Sigmoid colon (tissue), 7 donors: ENCODE measurements around the gene RDH5. TPM values are rescaled to one million over a fixed set of nuclear protein-coding genes. Genes with fewer than 3 reads are reported as not detected.

Source experiments
- DNase-seq: peaks from one replicate; pipeline ENCODE4 v3.0.0-alpha.2; 2019
- H3K27ac ChIP-seq, 4 donors: fragments of 200-600 bp; sonication (generic); one replicate each; pipeline ENCODE4 v1.5.1; 2016 to 2019; ENCODE audit warnings: mild to moderate bottlenecking in 1 of 4
- H3K27me3 ChIP-seq, 3 donors: fragments of 200-600 bp; sonication (generic); one replicate each; pipeline ENCODE4 v1.5.1; 2019; ENCODE audit warnings: mild to moderate bottlenecking in 1 of 3
- H3K36me3 ChIP-seq, 4 donors: fragments of 200-600 bp; sonication (generic); one replicate each; pipeline ENCODE4 v1.5.1; 2016 to 2019
- H3K4me1 ChIP-seq, 4 donors: fragments of 200-600 bp; sonication (generic); one replicate each; pipeline ENCODE4 v1.5.1; 2017 to 2019
- H3K4me3 ChIP-seq, 4 donors: fragments of 200-600 bp; sonication (generic); one replicate each; pipeline ENCODE4 v1.5.1; 2017 to 2019; ENCODE audit warnings: mild to moderate bottlenecking in 2 of 4, moderate library complexity in 1 of 4
- H3K9me3 ChIP-seq, 4 donors: fragments of 200-600 bp in 3 of 4; sonication (generic) in 3 of 4; one replicate each; pipeline versions ENCODE4 v1.5.1 to v1.6.1; 2013 to 2019
- CTCF ChIP-seq, 4 experiments: fragments of 450-650 bp in 3 of 4; fragments of 200-600 bp in 1 of 4; IDR thresholded peaks; one replicate each; pipeline ENCODE4 v1.5.1; 2016 to 2019; ENCODE audit warnings: antibody characterized with exemption in 4 of 4, mild to moderate bottlenecking in 3 of 4, moderate library complexity in 2 of 4
- EP300 ChIP-seq, 4 donors: sonication (generic); formaldehyde crosslinking; IDR thresholded peaks; one replicate each; pipeline ENCODE4 v1.6.1; 2017; ENCODE audit warnings: antibody characterized with exemption in 4 of 4
- POLR2A ChIP-seq, 2 donors: fragments of 450-650 bp; IDR thresholded peaks; one replicate each; pipeline ENCODE4 v1.6.1; 2016; ENCODE audit warnings: antibody characterized with exemption in 2 of 2, mild to moderate bottlenecking in 2 of 2, moderate library complexity in 2 of 2
- POLR2AphosphoS5 ChIP-seq, 4 donors: sonication (generic); formaldehyde crosslinking; IDR thresholded peaks; one replicate each; pipeline ENCODE4 v1.6.1; 2017; ENCODE audit warnings: antibody characterized with exemption in 4 of 4
- WGBS, 2 donors: extraction: QIAGEN DNeasy Blood & Tissue Kit; methylation state at CpG; one replicate each; pipeline ENCODE4 v1.1.7; 2013; 5-methylcytosine and 5-hydroxymethylcytosine counted together
- intact Hi-C: fragments of 100-400 bp; cut with DNase I; formaldehyde crosslinking; loops from one replicate; pipeline ENCODE4 v1.15.1; 2023
- polyA plus RNA-seq, 3 donors: library from polyadenylated mRNA; stranded (reverse); fragments of 200-250 nt; gene quantifications; one replicate each; pipeline ENCODE4 v1.2.3, GENCODE V29; 2013
- total RNA-seq, 4 donors: library from RNA; depleted of rRNA; stranded (reverse); fragments of >200 nt; gene quantifications; one replicate each; pipeline ENCODE4 v1.1.0, GENCODE V29; 2016
- donor health status: healthy with polysubstance abuse.
- donor health status: Bipolar disorder and iron deficiency.
- donor health status: healthy.

The RDH5 gene
- total and polyA plus RNA-seq, 7 donors: 8.4 to 37.5 (median 30.7) TPM

DNA sequence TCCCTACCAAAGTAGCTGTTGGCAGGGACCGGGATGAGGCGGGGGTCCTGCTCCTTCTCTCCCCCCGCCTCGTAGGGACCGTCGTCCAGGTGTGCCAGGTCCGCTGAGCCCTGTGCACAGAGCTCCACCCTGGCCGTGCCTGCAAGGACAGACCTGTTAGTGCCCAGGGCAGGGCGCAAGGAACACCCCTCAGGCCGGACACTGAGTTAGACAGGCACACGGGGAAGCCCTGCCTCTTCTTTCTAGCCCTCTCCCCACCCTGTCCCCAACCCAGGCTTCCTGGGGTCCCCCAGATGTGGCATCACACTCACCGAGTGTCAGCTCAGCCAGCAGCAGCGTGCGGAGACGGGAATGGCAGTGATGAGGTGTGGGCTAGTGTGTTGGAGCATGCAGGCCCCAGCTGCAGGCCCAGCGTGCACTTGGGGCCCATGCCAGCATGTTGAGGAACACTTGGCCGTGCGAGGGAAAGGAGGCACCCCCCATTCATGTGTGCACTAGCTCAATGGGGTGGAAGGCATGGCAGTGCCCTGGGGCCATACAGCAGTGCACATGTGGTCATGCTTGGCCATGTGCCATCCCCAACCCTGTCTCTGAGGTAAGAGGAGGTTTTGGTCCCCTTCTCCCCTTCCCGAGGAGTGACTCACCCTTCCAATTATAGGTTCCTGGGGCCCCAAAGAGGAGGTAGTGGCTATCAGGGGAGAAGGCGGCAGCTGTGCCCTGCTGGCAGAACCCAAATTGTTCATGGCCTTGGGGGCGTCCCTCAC lies 19.8 kb upstream of the RDH5 start:
- Histone ChIP-seq H3K27me3 (no peaks in the 10 kb centered on the region), H3K36me3 (peaks cover 7 to 63% (median 29%) of the 10 kb centered on the region in 4 donors), H3K9me3 (no peaks in the 10 kb centered on the region), H3K4me1 (peaks cover 0 to 50% (median 41%) of the 10 kb centered on the region in 4 donors), H3K27ac (peak overlapping the region in 3 of 4 donors; percentile 37 to 100 (median 100)), H3K4me3 (no peak overlapping the region)
- peak; percentile 59 for DNase-seq
- 88 to 89% methylated on average over 21 of the region's 21 CpGs for whole genome bisulfite sequencing, 2 donors
- intact Hi-C loops: no loop called here
- TF ChIP-seq POLR2AphosphoS5 (IDR thresholded peaks at IDR 0.05) (no peak), EP300 (IDR thresholded peaks at IDR 0.05) (no peak), CTCF (IDR thresholded peaks at IDR 0.05) (no peak), POLR2A (IDR thresholded peaks at IDR 0.05) (no peak)

DNA sequence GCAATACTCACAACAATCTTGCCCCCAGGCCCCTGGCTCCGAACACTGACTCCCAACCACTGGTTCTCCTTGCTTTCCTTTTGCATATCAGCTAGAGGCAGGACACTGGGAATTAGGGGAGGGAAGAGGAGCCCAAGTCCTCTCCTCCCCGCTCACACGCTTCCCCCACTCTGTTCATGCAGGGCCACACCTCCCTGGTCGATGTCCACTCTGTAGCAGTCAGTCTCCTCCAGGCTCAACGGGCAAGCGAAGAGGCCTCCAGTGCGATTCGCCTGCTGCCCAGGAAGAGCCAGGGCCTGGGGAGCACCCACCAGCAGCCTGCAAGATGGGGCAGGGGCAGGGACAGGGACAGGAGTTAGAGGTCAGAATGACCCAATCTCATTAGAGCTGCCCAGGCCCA lies 17.3 kb upstream of the RDH5 start:
- H3K36me3 ChIP-seq: peaks cover 0 to 39% (median 15%) of the 10 kb centered on the region in 4 donors
- intact Hi-C loops: no loop called here
- WGBS, 2 donors: 89 to 92% methylated on average over 8 of the region's 8 CpGs
- H3K4me3 ChIP-seq: peak overlapping the region in 2 of 4 donors; percentile 2 to 75
- peaks cover 0 to 54% (median 47%) of the 10 kb centered on the region in 4 donors for H3K4me1 ChIP-seq
- no peaks in the 10 kb centered on the region for H3K9me3 ChIP-seq
- no peak for DNase-seq
- peak overlapping the region; percentile 94 to 100 (median 98) for H3K27ac ChIP-seq
- no peak for TF ChIP-seq CTCF (IDR thresholded peaks at IDR 0.05)
- no peak for TF ChIP-seq POLR2A (IDR thresholded peaks at IDR 0.05)
- TF ChIP-seq EP300 (IDR thresholded peaks at IDR 0.05): no peak
- no peak for TF ChIP-seq POLR2AphosphoS5 (IDR thresholded peaks at IDR 0.05)
- H3K27me3 ChIP-seq: no peaks in the 10 kb centered on the region

- Histone ChIP-seq H3K27ac (peak overlapping the region; percentile 94 to 100 (median 98)), H3K4me3 (peak overlapping the region; percentile 6 to 82 (median 78)), H3K4me1 (peaks cover 0 to 57% (median 50%) of the 10 kb centered on the region in 4 donors), H3K36me3 (peaks cover 0 to 35% (median 13%) of the 10 kb centered on the region in 4 donors), H3K27me3 (no peaks in the 10 kb centered on the region), H3K9me3 (no peaks in the 10 kb centered on the region)
- peak in 3 of 4 donors; percentile 17 to 64 (median 61) for TF ChIP-seq EP300 (IDR thresholded peaks at IDR 0.05)
- no peak for TF ChIP-seq CTCF (IDR thresholded peaks at IDR 0.05)
- TF ChIP-seq POLR2A (IDR thresholded peaks at IDR 0.05): no peak
- peak in 3 of 4 donors; percentile 48 to 61 (median 58) for TF ChIP-seq POLR2AphosphoS5 (IDR thresholded peaks at IDR 0.05)
- intact Hi-C loops: no loop called here
- DNase-seq: peak; percentile 92
- 65 to 69% methylated on average over 2 of the region's 2 CpGs for WGBS, 2 donors
Observed at GRCh38 chr12:55703288-55703687, 16.9 kb upstream of the RDH5 start.

- H3K9me3 ChIP-seq: no peaks in the 10 kb centered on the region
- H3K27me3 ChIP-seq: no peaks in the 10 kb centered on the region
- peaks cover 0 to 65% (median 57%) of the 10 kb centered on the region in 4 donors for H3K4me1 ChIP-seq
- intact Hi-C loops: no loop called here
- peak overlapping the region; percentile 75 to 82 (median 78) for H3K4me3 ChIP-seq
- 82 to 85% methylated on average over 6 of the region's 6 CpGs for WGBS, 2 donors
- peaks cover 0 to 26% (median 9%) of the 10 kb centered on the region in 4 donors for H3K36me3 ChIP-seq
- TF ChIP-seq EP300 (IDR thresholded peaks at IDR 0.05) (peak; percentile 32 to 77 (median 66)), POLR2A (IDR thresholded peaks at IDR 0.05) (no peak), CTCF (IDR thresholded peaks at IDR 0.05) (no peak), POLR2AphosphoS5 (IDR thresholded peaks at IDR 0.05) (peak; percentile 57 to 72 (median 60))
- peak overlapping the region; percentile 94 to 100 (median 98) for H3K27ac ChIP-seq
- DNase-seq: peak; percentile 72
Observed at GRCh38 chr12:55703901-55704761, 16.1 kb upstream of the RDH5 start.
